NB4 (cell line): ENCODE results near the gene MXD4.

Experiments used
- CTCF ChIP-seq: IDR thresholded peaks from one replicate; pipeline ENCODE4 v1.5.1; 2012; ENCODE audit warnings: low read depth, low read length
- MYC ChIP-seq: IDR thresholded peaks from 2 replicates; pipeline ENCODE4 v1.6.1; 2011; ENCODE audit warnings: low read depth, low read length
- POLR2A ChIP-seq: IDR thresholded peaks from 2 replicates; pipeline ENCODE4 v1.6.1; 2011; ENCODE audit warnings: mild to moderate bottlenecking; ENCODE audit not compliant: insufficient read length; ENCODE audit errors: extremely low read depth

GRCh38 chr4:2266181-2266580, 4.3 kb upstream of the MXD4 start:
- TF ChIP-seq CTCF (no peak), MYC (no peak), POLR2A (no peak)
